K562 (cell line): ENCODE data around the gene CCDC85A. TPM values are rescaled to one million over a fixed set of nuclear protein-coding genes. Genes with fewer than 3 reads are reported as not detected.

Experiments used
- ATAC-seq: fragments of 200-7000 bp; cut with Tn5 transposase; 3 replicates; pipeline ENCODE4 v1.9.1; 2020; ENCODE audit warnings: moderate library complexity
- BruUV-seq: library from RNA; stranded (reverse); fragments of 400-500 nt; replicated peaks from 2 replicates; lab custom pipeline; 2021; lab: Mats Ljungman, UMichigan
- CTCF ChIA-PET: fragments of 300-600 bp; formaldehyde crosslinking; extraction: SDS; loops from one replicate; lab custom pipeline; 2021; ENCODE audit warnings: low intra/inter-chr PET ratio; lab: Yijun Ruan, JAX
- POLR2A ChIA-PET: fragments of 300-600, 350-650 bp; sonication (Branson Sonifier 250); formaldehyde crosslinking; extraction: SDS; loops from one replicate; lab custom pipeline; 2021; ENCODE audit warnings: antibody characterized with exemption, inconsistent platforms; lab: Yijun Ruan, JAX
- DNase-seq, 4 experiments: peaks; one replicate each; pipeline versions ENCODE4 v3.0.0 to v3.0.0-alpha.2; 2011 to 2018; ENCODE audit warnings: low spot score in 3 of 4, mixed read lengths in 3 of 4; ENCODE audit errors: extremely low read depth in 1 of 4
- FAIRE-seq: peaks from 2 replicates; lab custom pipeline; 2011; peaks lifted over from hg19 to GRCh38; lab: Jason Lieb, UNC
- H2AFZ ChIP-seq: 2 replicates; pipeline ENCODE4 v1.6.0; 2011; ENCODE audit warnings: low read depth, low read length, control low read depth, inconsistent platforms
- H3K27ac ChIP-seq: fragments of 200-600 bp; 3 replicates; pipeline ENCODE4 v1.8.0; 2011; ENCODE audit warnings: low read depth, mild to moderate bottlenecking, control low read depth, inconsistent platforms, low read length, moderate library complexity, mixed read lengths; ENCODE audit errors: extremely low read depth
- H3K27me3 ChIP-seq, 2 experiments: fragments of 300-600 bp in 1 of 2; 2 replicates in 1 of 2; 3 replicates in 1 of 2; pipeline versions ENCODE4 v1.6.0 to v1.8.0; 2011; ENCODE audit warnings: inconsistent platforms in 2 of 2, low read length in 2 of 2, mild to moderate bottlenecking in 1 of 2, mixed read lengths in 1 of 2, moderate library complexity in 1 of 2; ENCODE audit not compliant: control insufficient read depth in 2 of 2, insufficient read depth in 2 of 2
- H3K36me3 ChIP-seq: fragments of 300-600 bp; 3 replicates; pipeline ENCODE4 v1.8.0; 2011; ENCODE audit warnings: mild to moderate bottlenecking, low read length, inconsistent platforms; ENCODE audit not compliant: control insufficient read depth, insufficient read depth
- H3K4me1 ChIP-seq, 2 experiments: fragments of 200-600 bp in 1 of 2; replicated peaks in 1 of 2; 2 replicates in 1 of 2; 3 replicates in 1 of 2; pipeline versions ENCODE4 v1.5.1 to v1.8.0; 2011; ENCODE audit warnings: inconsistent platforms in 2 of 2, low read length in 2 of 2, mild to moderate bottlenecking in 1 of 2, mixed read lengths in 1 of 2, moderate library complexity in 1 of 2; ENCODE audit not compliant: control insufficient read depth in 2 of 2, insufficient read depth in 2 of 2
- H3K4me2 ChIP-seq: 2 replicates; pipeline ENCODE4 v1.6.1; 2011; ENCODE audit warnings: low read length, control low read depth, inconsistent platforms, mixed read lengths; ENCODE audit not compliant: insufficient read depth
- H3K4me3 ChIP-seq: fragments of 200-600 bp; sonication (generic), shearing (Covaris generic); 2 replicates; pipeline ENCODE4 v1.5.1; 2016; ENCODE audit warnings: control low read depth, inconsistent platforms
- H3K79me2 ChIP-seq: fragments of 200-600 bp; 3 replicates; pipeline ENCODE4 v1.8.0; 2011; ENCODE audit warnings: low read length, inconsistent platforms; ENCODE audit not compliant: control insufficient read depth, insufficient read depth
- H3K9ac ChIP-seq, 2 experiments: 2 replicates each; pipeline versions ENCODE4 v1.6.0 to v1.6.1; 2011; ENCODE audit warnings: low read depth in 2 of 2, low read length in 2 of 2, control low read depth in 1 of 2, inconsistent platforms in 1 of 2, mild to moderate bottlenecking in 1 of 2, mixed read lengths in 1 of 2; ENCODE audit not compliant: insufficient read depth in 1 of 2
- H3K9me1 ChIP-seq: one replicate; pipeline ENCODE4 v1.6.0; 2011; ENCODE audit warnings: inconsistent platforms, mild to moderate bottlenecking, low read length, moderate library complexity; ENCODE audit not compliant: control insufficient read depth, insufficient read depth
- H3K9me3 ChIP-seq: replicated peaks from 2 replicates; pipeline ENCODE4 v1.5.1; 2011; ENCODE audit warnings: low read depth, low read length, inconsistent platforms; ENCODE audit not compliant: control insufficient read depth, insufficient read depth
- H4K20me1 ChIP-seq: replicated peaks from 2 replicates; pipeline ENCODE4 v1.6.1; 2011; ENCODE audit warnings: low read length, inconsistent platforms, mixed read lengths; ENCODE audit not compliant: control insufficient read depth, insufficient read depth
- CSDE1 ChIP-seq, 2 experiments: fragments of 450-650 bp; IDR thresholded peaks; 2 replicates each; pipeline ENCODE4 v1.6.1; 2016; ENCODE audit warnings: mild to moderate bottlenecking in 1 of 2
- KLF13 ChIP-seq: fragments of 450-650 bp; IDR thresholded peaks from 2 replicates; pipeline ENCODE4 v1.6.1; 2016; ENCODE audit warnings: missing genetic modification characterization, low read depth, mild to moderate bottlenecking, missing compliant biosample characterization, moderate library complexity, borderline replicate concordance
- NFIC ChIP-seq: fragments of 450-650 bp; IDR thresholded peaks from 2 replicates; pipeline ENCODE4 v1.6.1; 2017; ENCODE audit warnings: mild to moderate bottlenecking, inconsistent platforms
- RAD21 ChIP-seq, 2 experiments: fragments of 250-450 bp in 1 of 2; fragments of 450-650 bp in 1 of 2; sonication (Bioruptor Pico) in 1 of 2; formaldehyde crosslinking in 1 of 2; IDR thresholded peaks in 1 of 2; conservative IDR thresholded peaks in 1 of 2; 2 replicates each; pipeline versions ENCODE4 v1.4.0 to v1.8.0; 2020 to 2022; ENCODE audit warnings: mild to moderate bottlenecking in 2 of 2, moderate library complexity in 1 of 2
- SMARCE1 ChIP-seq: fragments of 450-650 bp; IDR thresholded peaks from 2 replicates; pipeline ENCODE4 v1.7.1; 2016; ENCODE audit warnings: mild to moderate bottlenecking
- TCF3 ChIP-seq: sonication (generic); formaldehyde crosslinking; IDR thresholded peaks from 2 replicates; pipeline ENCODE4 v1.4.0; 2020; ENCODE audit warnings: mild to moderate bottlenecking, missing genetic modification reagents
- ZNF165 ChIP-seq: fragments of 250-450 bp; sonication (Bioruptor Pico); IDR thresholded peaks from 2 replicates; pipeline ENCODE4 v1.4.0; 2020; ENCODE audit warnings: borderline replicate concordance
- ZNF224 ChIP-seq: sonication (generic); formaldehyde crosslinking; IDR thresholded peaks from 2 replicates; pipeline ENCODE4 v1.8.0; 2022; ENCODE audit warnings: mild to moderate bottlenecking, missing genetic modification reagents
- ZNF589 ChIP-seq: fragments of 200-800 bp; sonication (Bioruptor generic); IDR thresholded peaks from 2 replicates; pipeline ENCODE4 v1.6.1; 2016; ENCODE audit warnings: low read depth, missing genetic modification characterization, missing compliant biosample characterization
- in situ Hi-C: fragments of 300-500 bp; cut with MboI; formaldehyde crosslinking; loops from 4 replicates; pipeline ENCODE4 v1.15.0; 2018; ENCODE audit warnings: inconsistent platforms, mixed read lengths
- intact Hi-C: fragments of 100-400 bp; cut with micrococcal nuclease; formaldehyde crosslinking; loops from 2 replicates; pipeline ENCODE4 v1.14.2; 2022
- polyA plus RNA-seq, 8 experiments: library from polyadenylated mRNA; depleted of rRNA in 4 of 8; stranded (reverse) in 5 of 8; unstranded in 3 of 8; fragments of >200 nt; fragmentation: Nextera tagmentation in 2 of 8; fragmentation: Illumina TruSeq in 1 of 8; extraction: Ambion mirVana in 2 of 8; extraction: Trizol in 1 of 8; gene quantifications; 2 replicates each; pipeline versions ENCODE4 v1.2.1 to v1.2.3, GENCODE V29; 2011 to 2014; ENCODE audit warnings: inconsistent platforms in 1 of 8, missing spikeins in 1 of 8
- total RNA-seq, 7 experiments: library from RNA; depleted of rRNA in 6 of 7; stranded (reverse); fragments of >200 nt in 6 of 7; fragmentation: Illumina TruSeq in 2 of 7; extraction: Trizol in 2 of 7; gene quantifications; 2 replicates each; pipeline versions ENCODE4 v1.2.1 to v1.2.3, GENCODE V29; 2011 to 2021; ENCODE audit warnings: low replicate concordance in 1 of 7
- TF ChIP-seq, protein P1 (sequence below), 3 experiments: IDR thresholded peaks in 2 of 3; conservative IDR thresholded peaks in 1 of 3; 2 replicates each; pipeline ENCODE4 v1.5.1; 2011 to 2012; ENCODE audit warnings: low read length in 3 of 3, mild to moderate bottlenecking in 3 of 3, control low read depth in 2 of 3, improper control_type of control experiment in 1 of 3, inconsistent platforms in 1 of 3, low read depth in 1 of 3, mixed read lengths in 1 of 3, moderate library complexity in 1 of 3; ENCODE audit not compliant: insufficient read depth in 2 of 3

The CCDC85A gene
- total and polyA plus RNA-seq, 9 of the 15 experiments (the other 6 are each of a cell fraction or from before 2014, with no cell fraction given): 0.03 to 0.14 (median 0.10) TPM; not detected in 5

DNA sequence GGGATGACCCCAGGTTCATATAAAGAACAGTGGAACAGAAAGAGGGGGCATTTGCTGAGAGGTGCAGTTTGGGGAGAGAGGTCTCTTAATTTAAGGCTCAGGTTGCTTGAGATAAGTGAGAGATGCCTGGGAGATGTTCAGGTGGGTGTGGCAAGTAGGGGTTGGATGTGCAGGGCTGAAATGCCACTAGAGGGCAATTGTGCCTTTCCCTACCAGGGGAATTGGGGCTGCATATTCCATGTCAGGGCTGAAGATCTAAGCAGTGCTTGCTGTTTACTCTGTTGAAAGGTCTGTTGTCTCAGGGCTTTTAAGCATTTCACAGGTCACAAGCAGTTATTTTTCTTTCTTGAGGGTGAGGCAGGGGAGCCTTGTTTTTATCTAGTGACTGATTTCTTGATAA, 7.8 kb downstream of the CCDC85A start:
- no TSS peak for BruUV-seq
- Histone ChIP-seq H3K9me3 (no peaks in the 10 kb centered on the region), H3K9me1 (no peaks in the 10 kb centered on the region), H3K79me2 (no peaks in the 10 kb centered on the region), H3K36me3 (no peaks in the 10 kb centered on the region), H3K4me1 (peaks cover 0 to 6% of the 10 kb centered on the region in 2 experiments; a peak in 1 of 5 replicates), H4K20me1 (no peaks in the 10 kb centered on the region), H3K4me2 (no peak overlapping the region), H3K4me3 (no peak overlapping the region), H3K27ac (no peak overlapping the region), H3K9ac (no peak overlapping the region), H2AFZ (no peak overlapping the region), H3K27me3 (peaks cover 3 to 10% of the 10 kb centered on the region in 2 experiments; a peak in 3 of 5 replicates)
- TF ChIP-seq KLF13 (tag) (peak; percentile 56; the same call in 1 of the 2 replicates), NFIC (no peak), RAD21 (CRISPR knock-in tag; conservative IDR thresholded peaks at IDR 0.05 in 1 of 2, IDR thresholded peaks at IDR 0.05 in 1 of 2) (peak; percentile 27 to 39; a peak in 2 of 4 replicates), ZNF165 (no peak), SMARCE1 (no peak), ZNF589 (CRISPR knock-in tag) (no peak), CSDE1 (IDR thresholded peaks at IDR 0.05) (no peak), TCF3 (CRISPR knock-in tag) (no peak), ZNF224 (CRISPR knock-in tag) (no peak)
- TF ChIP-seq, protein P1, sequence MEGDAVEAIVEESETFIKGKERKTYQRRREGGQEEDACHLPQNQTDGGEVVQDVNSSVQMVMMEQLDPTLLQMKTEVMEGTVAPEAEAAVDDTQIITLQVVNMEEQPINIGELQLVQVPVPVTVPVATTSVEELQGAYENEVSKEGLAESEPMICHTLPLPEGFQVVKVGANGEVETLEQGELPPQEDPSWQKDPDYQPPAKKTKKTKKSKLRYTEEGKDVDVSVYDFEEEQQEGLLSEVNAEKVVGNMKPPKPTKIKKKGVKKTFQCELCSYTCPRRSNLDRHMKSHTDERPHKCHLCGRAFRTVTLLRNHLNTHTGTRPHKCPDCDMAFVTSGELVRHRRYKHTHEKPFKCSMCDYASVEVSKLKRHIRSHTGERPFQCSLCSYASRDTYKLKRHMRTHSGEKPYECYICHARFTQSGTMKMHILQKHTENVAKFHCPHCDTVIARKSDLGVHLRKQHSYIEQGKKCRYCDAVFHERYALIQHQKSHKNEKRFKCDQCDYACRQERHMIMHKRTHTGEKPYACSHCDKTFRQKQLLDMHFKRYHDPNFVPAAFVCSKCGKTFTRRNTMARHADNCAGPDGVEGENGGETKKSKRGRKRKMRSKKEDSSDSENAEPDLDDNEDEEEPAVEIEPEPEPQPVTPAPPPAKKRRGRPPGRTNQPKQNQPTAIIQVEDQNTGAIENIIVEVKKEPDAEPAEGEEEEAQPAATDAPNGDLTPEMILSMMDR (IDR thresholded peaks at IDR 0.05 in 2 of 3, conservative IDR thresholded peaks at IDR 0.05 in 1 of 3; ENCODE audit: insufficient read depth in 2 of 3, low read depth in 1 of 3, low read length in 3 of 3): peak; percentile 27 to 55 (median 50); a peak in 5 of 6 replicates
- DNase-seq (peak in 2 of 4 experiments; percentile 17 to 19), ATAC-seq (peak; percentile 83), FAIRE-seq (no peak)
- in situ Hi-C loops (loop anchor here (25.0 kb wide), 1 partner anchor 546 kb away; no protein-coding TSS in a partner anchor), intact Hi-C loops (no loop called here)
- POLR2A ChIA-PET: no interaction called here
- CTCF ChIA-PET: no interaction called here
